ENCODE results near the gene KCNK15. TPM values are rescaled to one million over a fixed set of nuclear protein-coding genes. Genes with fewer than 3 reads are reported as not detected.

The KCNK15 gene
- total and polyA plus RNA-seq, 9 of the 15 experiments (the other 6 are each of a cell fraction or from before 2014, with no cell fraction given), result 0.03 to 0.30 (median 0.17) TPM; not detected in 5

DNA sequence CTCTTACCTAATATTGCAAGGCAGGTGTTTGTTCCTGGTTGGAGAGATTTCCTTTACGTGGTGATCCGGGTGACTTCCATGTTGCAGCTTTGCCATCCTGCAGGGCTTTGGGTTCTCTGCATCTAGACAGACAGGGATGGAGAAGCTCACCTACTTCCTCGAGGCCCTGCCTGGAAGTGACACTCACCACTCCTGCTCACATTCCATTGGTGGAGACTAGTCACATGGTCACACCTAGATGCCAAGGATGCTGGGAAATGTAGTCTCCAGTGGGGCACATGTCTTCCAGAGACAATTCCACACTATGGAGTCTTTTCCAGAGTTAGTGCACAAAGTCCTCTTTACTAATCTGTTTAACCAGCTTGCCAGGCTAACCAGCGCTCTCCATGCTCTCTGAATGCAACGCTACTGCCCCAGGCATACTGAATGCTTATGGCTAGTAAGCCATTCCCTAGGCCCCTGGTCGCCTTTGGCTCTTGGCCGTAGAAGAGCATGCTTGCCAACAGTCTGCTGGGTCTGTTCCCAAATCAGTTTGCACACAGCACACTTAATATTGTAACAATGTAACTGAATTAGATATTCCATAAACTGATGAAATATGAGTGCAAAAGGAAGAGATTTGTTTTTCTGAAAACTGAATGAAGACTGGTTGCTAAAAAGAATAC is 6.7 kb upstream of the KCNK15 start (continued):
- TF ChIP-seq WHSC1 (IDR thresholded peaks at IDR 0.05; ENCODE audit: low read length) (no peak), TOE1 (IDR thresholded peaks at IDR 0.05; ENCODE audit: borderline replicate concordance) (peak; percentile 86; the same call in 1 of the 2 replicates), TOE1 (CRISPR knock-in tag; IDR thresholded peaks at IDR 0.05; ENCODE audit: borderline replicate concordance, low read depth) (no peak), NR2F6 (CRISPR knock-in tag; IDR thresholded peaks at IDR 0.05) (no peak), ZNF780A (CRISPR knock-in tag; IDR thresholded peaks at IDR 0.05) (no peak), PHB (CRISPR knock-in tag; IDR thresholded peaks at IDR 0.05) (no peak), FOSL1 (tag; conservative IDR thresholded peaks at IDR 0.05) (no peak), BCLAF1 (IDR thresholded peaks at IDR 0.05; ENCODE audit: borderline replicate concordance in 1 of 2, control insufficient read depth in 1 of 2, low read depth in 2 of 2, low read length in 1 of 2) (no peak), HDAC6 (IDR thresholded peaks at IDR 0.05; ENCODE audit: low read depth, low read length) (no peak), NFIC (IDR thresholded peaks at IDR 0.05) (no peak), SRSF1 (IDR thresholded peaks at IDR 0.05; ENCODE audit: low read depth, low read length) (no peak), KHSRP (IDR thresholded peaks at IDR 0.05) (no peak), MXI1 (IDR thresholded peaks at IDR 0.05; ENCODE audit: low read depth, low read length) (no peak), MXD1 (CRISPR knock-in tag; IDR thresholded peaks at IDR 0.05; ENCODE audit: borderline replicate concordance, poor library complexity, severe bottlenecking) (no peak), BCL6 (CRISPR knock-in tag; IDR thresholded peaks at IDR 0.05) (no peak), EP300 (IDR thresholded peaks at IDR 0.05; ENCODE audit: low read length) (no peak), ZNF324 (CRISPR knock-in tag; IDR thresholded peaks at IDR 0.05) (no peak), NFYB (IDR thresholded peaks at IDR 0.05; ENCODE audit: extremely low read depth, insufficient read length) (peak; percentile 81), ZNF77 (CRISPR knock-in tag; IDR thresholded peaks at IDR 0.05) (no peak)
- TF ChIP-seq, protein P1, sequence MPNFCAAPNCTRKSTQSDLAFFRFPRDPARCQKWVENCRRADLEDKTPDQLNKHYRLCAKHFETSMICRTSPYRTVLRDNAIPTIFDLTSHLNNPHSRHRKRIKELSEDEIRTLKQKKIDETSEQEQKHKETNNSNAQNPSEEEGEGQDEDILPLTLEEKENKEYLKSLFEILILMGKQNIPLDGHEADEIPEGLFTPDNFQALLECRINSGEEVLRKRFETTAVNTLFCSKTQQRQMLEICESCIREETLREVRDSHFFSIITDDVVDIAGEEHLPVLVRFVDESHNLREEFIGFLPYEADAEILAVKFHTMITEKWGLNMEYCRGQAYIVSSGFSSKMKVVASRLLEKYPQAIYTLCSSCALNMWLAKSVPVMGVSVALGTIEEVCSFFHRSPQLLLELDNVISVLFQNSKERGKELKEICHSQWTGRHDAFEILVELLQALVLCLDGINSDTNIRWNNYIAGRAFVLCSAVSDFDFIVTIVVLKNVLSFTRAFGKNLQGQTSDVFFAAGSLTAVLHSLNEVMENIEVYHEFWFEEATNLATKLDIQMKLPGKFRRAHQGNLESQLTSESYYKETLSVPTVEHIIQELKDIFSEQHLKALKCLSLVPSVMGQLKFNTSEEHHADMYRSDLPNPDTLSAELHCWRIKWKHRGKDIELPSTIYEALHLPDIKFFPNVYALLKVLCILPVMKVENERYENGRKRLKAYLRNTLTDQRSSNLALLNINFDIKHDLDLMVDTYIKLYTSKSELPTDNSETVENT (CRISPR knock-in tag; IDR thresholded peaks at IDR 0.05), result no peak
- TF ChIP-seq, protein P2, sequence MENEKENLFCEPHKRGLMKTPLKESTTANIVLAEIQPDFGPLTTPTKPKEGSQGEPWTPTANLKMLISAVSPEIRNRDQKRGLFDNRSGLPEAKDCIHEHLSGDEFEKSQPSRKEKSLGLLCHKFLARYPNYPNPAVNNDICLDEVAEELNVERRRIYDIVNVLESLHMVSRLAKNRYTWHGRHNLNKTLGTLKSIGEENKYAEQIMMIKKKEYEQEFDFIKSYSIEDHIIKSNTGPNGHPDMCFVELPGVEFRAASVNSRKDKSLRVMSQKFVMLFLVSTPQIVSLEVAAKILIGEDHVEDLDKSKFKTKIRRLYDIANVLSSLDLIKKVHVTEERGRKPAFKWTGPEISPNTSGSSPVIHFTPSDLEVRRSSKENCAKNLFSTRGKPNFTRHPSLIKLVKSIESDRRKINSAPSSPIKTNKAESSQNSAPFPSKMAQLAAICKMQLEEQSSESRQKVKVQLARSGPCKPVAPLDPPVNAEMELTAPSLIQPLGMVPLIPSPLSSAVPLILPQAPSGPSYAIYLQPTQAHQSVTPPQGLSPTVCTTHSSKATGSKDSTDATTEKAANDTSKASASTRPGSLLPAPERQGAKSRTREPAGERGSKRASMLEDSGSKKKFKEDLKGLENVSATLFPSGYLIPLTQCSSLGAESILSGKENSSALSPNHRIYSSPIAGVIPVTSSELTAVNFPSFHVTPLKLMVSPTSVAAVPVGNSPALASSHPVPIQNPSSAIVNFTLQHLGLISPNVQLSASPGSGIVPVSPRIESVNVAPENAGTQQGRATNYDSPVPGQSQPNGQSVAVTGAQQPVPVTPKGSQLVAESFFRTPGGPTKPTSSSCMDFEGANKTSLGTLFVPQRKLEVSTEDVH (IDR thresholded peaks at IDR 0.05; ENCODE audit: low read depth, partially characterized antibody), result no peak
